Muscle of back (tissue), 11 donors: ENCODE data around the gene YPEL1. TPM values are rescaled to one million over a fixed set of nuclear protein-coding genes. Genes with fewer than 3 reads are reported as not detected.

Experiments used
- DNase-seq, 3 donors: peaks; one replicate each; pipeline versions ENCODE4 v3.0.0 to v3.0.0-alpha.2; 2013
- polyA plus RNA-seq, 10 donors: library from polyadenylated mRNA; unstranded; fragments of 120-200 nt; gene quantifications; one replicate each; pipeline ENCODE4 v1.2.1, GENCODE V29; 2013; ENCODE audit not compliant: insufficient read length in 10 of 10

YPEL1 gene
- polyA plus RNA-seq, 10 donors, result 10.0 to 21.6 (median 14.9) TPM

DNA sequence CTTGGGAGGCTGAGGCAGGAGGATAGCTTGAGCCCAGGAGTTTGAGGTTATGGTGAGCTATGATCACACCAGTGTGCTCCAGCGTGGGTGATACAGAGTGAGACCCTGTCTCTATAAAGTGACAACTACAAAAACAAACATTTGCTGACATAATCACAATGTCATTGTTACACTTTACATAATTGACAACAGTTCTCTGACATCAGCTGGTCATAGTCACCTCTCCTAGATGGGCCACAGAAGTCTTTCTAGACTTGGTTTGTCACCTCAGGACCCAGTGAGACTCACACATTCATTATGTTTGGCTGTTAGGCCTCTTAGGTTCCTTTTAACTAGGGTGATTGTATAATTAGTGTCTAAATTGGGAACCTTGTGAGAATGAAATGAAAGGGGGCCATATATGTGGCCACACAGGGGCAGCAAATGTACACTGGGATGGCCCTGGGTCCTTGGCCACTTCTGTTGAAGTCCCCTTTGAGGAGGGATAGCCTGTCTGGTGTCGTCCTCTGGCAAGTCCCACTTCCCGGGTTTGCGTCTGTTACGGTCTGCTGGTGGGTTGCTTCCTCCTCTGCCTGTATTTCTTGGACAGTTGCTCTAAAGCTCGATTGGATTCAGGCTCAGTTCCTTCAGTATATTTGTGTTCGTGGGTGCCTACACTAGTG lies 75.6 kb downstream of the YPEL1 start:
- DNase-seq, result no peak

DNA sequence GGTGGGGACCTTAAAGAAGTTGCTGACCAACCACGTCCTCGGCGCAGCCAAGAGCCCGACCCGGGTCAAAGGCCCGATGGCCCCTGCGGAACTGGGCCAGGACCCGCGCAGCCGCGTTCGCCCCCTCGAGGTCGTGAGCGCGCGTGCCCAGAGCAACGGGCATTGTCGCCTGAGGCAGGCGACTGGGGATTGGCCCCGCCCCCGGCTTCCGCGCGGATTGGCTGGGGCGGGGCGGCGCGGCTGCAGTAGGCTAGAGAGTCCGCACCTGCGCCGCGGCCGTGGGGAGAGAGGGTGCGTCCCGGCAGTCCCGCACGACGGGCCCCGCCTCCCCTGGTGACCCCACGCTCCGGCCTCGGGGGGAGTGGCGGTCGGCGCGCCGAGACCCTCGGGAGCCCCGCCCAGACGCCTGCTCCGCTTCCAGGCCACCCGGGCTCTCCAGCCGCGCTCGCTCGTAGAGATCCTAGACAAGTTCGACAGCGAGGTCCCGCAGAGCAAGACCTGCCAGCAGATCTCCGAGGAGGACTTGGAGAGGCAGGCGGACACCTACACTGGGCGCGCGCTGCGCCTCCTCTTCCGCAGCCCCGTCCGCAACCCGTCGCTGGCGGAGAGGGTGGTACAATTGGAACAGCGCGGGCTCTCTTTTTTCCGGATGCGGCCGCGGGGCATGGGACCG lies 78.1 kb downstream of the YPEL1 start:
- DNase-seq, result peak in 2 of 3 donors; percentile 58 to 80

DNA sequence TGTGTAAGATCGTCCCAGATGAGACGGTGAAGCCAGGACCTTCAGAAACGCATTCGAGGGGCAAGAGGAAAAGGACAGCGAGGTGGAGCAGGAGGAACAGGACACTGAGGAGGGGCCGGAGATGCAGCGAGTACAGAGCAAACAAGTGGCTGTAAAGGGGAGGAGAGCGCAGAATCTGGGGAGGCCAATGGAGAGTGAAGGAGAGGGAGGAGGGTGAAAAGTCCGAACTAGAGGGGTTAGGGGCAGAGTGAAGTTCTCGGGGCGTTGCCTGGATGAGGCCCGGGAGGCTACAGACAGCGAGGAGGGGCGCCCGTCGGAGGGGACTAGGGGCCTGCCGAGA lies 78.6 kb downstream of the YPEL1 start:
- DNase-seq, result peak in 1 of 3 donors; percentile 35

DNA sequence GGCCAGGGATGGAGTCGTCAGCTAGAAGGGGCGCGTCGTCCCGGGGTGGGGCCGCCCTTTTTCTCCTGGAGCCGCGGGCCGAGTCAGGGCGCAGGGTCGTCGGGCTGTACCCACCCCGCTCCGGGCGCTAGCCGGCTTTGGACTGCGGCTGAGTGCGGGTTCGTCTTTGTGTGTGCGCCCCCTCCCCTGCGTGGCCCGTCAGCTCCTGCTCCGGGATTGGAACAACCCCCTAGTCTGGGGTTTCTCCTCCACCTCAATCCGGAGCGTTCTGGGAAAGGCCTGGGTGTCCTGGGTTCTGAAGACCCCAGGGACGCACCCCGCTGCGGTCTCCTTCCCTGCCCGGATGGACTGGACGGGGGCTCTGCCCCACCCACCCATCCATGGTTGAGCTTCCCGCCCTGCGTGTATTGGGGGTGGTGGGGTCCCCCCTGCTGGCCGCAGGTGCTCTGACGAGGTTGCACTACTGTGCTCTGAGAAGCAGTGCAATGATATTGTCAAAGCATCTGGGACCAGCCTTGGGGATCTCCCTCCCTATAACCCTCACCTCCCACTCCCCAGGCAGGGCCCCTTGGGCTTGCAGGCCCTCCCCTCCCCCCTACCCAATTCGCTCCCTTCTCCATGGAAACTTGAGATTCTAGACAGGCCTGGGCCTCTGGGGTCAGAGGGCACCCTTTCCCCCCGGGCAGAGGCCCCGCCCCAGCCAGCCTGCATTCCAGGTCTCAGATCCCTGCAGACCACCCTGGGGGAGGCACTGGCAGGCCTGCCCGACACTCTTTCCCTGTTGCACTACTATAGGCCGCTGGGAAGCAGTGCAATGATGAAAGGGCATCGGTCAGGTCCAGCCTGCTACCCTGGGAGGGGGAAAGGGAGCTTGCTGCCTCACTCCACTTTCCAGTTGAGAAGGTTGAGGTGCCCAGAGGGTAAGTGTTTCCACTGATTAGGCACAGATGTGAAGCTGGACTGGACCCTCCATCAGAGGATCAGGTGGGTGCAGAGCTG lies 82.7 kb downstream of the YPEL1 start:
- DNase-seq, result no peak

DNA sequence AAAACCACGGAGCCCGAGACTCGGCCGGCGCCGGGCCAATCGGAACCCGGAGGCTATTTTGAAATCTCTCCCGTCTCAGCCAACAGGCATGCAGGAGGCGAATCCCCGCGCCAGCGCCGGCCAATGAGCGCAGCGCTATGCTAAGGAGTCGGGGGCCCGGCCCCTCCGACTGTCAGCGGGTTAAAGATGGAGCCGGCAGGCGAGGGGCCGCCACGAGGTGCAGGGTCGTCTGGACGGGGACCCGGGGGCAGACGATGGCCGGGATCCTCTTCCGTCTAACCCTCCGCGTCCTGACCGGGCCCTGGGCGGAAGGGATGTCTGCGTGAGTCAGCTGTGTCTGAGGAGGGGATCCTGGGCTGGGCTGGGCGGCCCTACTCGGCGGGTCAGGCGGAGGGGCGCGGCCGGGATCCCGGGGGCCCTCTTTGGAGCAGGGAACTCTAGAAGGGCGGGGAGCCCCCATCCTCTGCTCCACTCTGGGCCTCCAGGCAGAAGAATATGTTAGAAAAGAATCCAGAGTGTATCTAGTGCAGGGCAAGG lies 83.5 kb downstream of the YPEL1 start:
- peak; percentile 88 to 97 (median 91) for DNase-seq

DNA sequence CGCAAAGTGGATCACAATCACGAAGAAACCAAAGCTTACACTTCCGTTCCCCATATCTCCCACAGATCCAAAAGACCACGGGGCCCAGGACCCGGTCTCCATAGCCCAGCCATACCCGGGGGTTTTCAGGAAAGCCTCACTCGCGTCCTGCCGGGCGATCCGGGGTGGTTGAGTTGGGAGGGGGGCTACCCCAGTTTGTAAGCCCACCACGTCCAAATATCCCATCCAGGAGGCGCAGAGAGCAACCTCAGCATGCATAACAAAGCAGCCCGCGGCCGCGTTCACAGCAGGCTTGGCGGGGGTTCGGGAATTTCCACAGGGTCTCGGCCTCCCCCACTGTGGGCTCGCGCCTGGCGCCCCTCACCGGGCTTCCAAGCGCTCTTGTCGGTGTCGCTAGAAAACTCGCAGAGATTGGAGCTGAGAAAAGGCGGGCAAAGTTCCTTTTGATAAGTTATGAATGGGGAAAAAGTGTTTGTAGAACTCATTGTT lies 84.0 kb downstream of the YPEL1 start:
- DNase-seq, result no peak

DNA sequence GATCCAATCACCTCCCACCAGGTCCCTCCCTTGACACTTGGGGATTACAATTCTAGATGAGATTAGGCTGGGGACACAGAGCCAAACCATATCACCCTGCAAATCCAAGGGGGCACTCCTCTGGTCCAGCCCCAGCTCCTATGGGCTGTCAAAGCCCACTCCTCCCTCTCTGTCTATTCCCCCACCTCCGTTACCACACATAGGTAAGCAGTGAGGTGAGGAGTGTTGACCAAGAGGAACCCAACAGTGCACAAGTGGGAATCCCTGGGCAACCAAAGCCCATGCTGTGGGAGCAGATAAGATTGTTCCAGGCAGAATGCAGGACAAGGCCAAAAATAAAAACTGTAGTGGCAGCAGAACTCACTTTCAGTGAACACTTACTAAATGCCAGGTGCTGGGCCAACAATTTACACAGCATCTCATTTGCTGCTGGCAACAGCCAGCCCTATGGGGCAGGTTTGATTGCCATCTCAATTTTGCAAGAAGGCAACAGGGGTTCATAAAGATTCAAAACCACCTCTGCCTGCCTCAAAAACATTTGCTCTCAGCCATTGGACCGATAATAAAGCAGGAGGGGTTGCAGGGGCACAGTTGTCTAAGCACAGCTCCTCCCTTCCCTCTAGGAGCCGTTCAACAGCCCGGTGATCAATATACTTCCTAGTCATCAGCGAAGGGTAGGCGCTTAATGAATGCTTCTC lies 84.6 kb downstream of the YPEL1 start:
- DNase-seq, result no peak

DNA sequence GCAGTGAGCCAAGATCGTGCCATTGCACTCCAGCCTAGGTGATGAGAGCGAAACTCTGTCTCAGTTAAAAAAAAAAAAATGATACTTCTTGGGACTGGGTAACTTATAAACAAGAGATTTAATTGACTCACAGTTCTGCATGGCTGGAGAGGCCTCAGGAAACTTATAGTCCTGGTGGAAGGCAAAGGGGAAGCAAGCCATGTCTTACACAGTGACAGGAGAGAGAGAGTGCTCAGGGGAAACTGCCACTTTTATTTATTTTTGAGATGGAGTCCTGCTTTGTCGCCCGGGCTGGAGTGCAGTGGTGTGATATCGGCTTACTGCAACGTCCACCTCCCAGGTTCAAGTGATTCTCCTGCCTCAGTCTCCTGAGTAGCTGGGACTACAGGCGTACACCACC lies 85.3 kb downstream of the YPEL1 start:
- no peak for DNase-seq

Other genes with a start within 250 kb of the YPEL1 start
- under 1 TPM; 0.24 to 0.88 (median 0.40) TPM for gene RIMBP3C, start 184.3 kb downstream of the YPEL1 start, polyA plus RNA-seq
- gene UBE2L3, start 168.1 kb downstream of the YPEL1 start, polyA plus RNA-seq, result 10 to 100 TPM; 37.1 to 45.5 (median 39.5) TPM
- gene YDJC, start 105.8 kb downstream of the YPEL1 start, polyA plus RNA-seq, result 1 to 10 TPM; 2.7 to 5.6 (median 4.0) TPM
- gene CCDC116, start 103.0 kb downstream of the YPEL1 start, polyA plus RNA-seq, result under 1 TPM; 0.19 to 0.71 (median 0.39) TPM
- 10 to 100 TPM in 3 of 10 donors, 1 to 10 TPM in 7; 4.9 to 13.8 (median 7.4) TPM for gene SDF2L1, start 93.5 kb downstream of the YPEL1 start, polyA plus RNA-seq
- gene PPIL2, start 69.8 kb downstream of the YPEL1 start, polyA plus RNA-seq, result 10 to 100 TPM; 25.9 to 35.3 (median 27.8) TPM
- 100 to 1,000 TPM; 108 to 160 (median 122) TPM for gene MAPK1, start 131.9 kb upstream of the YPEL1 start, polyA plus RNA-seq
- 10 to 100 TPM; 36.5 to 56.2 (median 45.3) TPM for gene PPM1F, start 217.1 kb upstream of the YPEL1 start, polyA plus RNA-seq
- 10 to 100 TPM; 10.2 to 23.6 (median 14.4) TPM for gene TOP3B, start 247.0 kb upstream of the YPEL1 start, polyA plus RNA-seq